Omental fat pad (tissue), 4 donors: ENCODE measurements around the gene ERMN. TPM values are rescaled to one million over a fixed set of nuclear protein-coding genes. Genes with fewer than 3 reads are reported as not detected.

ENCODE experiments used
- ATAC-seq: fragments of 150-250 bp; one replicate; pipeline ENCODE4 v1.9.1; 2016; ENCODE audit warnings: mild to moderate bottlenecking, moderate library complexity; ENCODE audit not compliant: low FRiP score
- DNase-seq: peaks from one replicate; pipeline ENCODE4 v3.0.0-alpha.2; 2019; ENCODE audit warnings: low spot score
- total RNA-seq, 4 donors: library from RNA; depleted of rRNA; stranded (reverse); fragments of >200 nt; gene quantifications; one replicate each; pipeline ENCODE4 v1.1.0, GENCODE V29; 2016
- TF ChIP-seq, protein P1 (sequence below), 3 donors: fragments of 450-650 bp; IDR thresholded peaks; one replicate each; pipeline ENCODE4 v1.5.1; 2016 to 2017; ENCODE audit warnings: antibody characterized with exemption in 3 of 3, mild to moderate bottlenecking in 3 of 3, moderate library complexity in 2 of 3

ERMN gene
- total RNA-seq, 4 donors from 2014 or later, result 0.50 to 1.8 (median 1.4) TPM

DNA sequence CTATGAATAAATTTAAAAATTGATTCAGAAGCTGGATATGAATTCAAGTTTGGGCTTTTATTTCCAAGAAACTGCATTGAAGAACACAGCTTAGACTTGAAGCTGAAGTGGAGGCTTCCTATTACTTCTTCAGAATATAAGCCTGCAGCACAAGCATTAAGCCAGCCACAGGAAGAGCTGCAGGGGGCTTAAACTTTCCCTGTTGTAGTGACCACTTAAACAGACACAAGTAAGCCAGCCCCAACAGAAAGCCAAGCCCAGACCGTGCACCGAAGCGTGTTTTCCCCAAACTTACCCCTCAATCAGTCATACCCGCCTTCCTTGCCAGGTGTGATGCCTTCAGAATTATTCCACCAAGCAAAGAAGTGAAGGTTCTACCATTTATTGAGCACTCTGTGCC, 28.7 kb downstream of the ERMN start:
- TF ChIP-seq, protein P1, sequence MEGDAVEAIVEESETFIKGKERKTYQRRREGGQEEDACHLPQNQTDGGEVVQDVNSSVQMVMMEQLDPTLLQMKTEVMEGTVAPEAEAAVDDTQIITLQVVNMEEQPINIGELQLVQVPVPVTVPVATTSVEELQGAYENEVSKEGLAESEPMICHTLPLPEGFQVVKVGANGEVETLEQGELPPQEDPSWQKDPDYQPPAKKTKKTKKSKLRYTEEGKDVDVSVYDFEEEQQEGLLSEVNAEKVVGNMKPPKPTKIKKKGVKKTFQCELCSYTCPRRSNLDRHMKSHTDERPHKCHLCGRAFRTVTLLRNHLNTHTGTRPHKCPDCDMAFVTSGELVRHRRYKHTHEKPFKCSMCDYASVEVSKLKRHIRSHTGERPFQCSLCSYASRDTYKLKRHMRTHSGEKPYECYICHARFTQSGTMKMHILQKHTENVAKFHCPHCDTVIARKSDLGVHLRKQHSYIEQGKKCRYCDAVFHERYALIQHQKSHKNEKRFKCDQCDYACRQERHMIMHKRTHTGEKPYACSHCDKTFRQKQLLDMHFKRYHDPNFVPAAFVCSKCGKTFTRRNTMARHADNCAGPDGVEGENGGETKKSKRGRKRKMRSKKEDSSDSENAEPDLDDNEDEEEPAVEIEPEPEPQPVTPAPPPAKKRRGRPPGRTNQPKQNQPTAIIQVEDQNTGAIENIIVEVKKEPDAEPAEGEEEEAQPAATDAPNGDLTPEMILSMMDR (IDR thresholded peaks at IDR 0.05), result no peak
- ATAC-seq (no peak), DNase-seq (no peak)

DNA sequence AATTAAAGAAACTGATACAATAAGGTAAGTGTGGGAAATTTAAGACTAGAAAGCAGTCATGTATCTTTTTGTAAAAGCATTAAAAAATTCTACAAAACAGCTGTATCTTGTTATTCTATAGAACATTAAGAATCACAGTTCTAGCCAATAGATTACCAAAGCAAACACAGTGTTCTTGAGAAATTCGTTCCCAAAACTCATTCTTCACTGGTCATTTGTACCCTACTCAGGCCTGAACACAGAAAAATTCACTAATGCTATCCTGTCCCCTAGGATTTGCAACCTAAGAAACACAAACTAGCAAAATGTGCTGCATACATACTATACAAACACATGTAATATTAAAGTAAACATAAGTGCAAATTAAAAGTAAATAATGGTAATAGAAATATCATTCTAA, 29.1 kb downstream of the ERMN start:
- DNase-seq (no peak), ATAC-seq (no peak)
- TF ChIP-seq, protein P1 (IDR thresholded peaks at IDR 0.05), result no peak

DNA sequence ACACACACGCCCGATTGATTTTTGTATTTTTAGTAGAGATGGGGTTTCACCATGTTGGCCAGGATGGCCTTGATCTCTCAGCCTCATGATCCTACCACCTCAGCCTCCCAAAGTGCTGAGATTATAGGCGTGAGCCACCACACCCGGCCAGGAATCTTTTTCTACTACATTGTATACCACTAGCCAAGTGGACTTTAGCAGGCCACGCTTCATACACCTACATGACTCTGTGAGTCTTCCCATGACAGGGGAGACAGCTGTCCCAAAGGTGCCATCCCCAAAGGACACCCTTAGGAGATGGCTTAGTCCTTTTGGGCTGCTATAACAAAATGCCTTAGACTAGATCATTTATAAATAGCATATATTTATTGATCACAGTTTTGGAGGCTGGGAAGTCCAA, 32.8 kb downstream of the ERMN start:
- ATAC-seq, result no peak
- TF ChIP-seq, protein P1 (IDR thresholded peaks at IDR 0.05), result no peak
- no peak for DNase-seq

DNA sequence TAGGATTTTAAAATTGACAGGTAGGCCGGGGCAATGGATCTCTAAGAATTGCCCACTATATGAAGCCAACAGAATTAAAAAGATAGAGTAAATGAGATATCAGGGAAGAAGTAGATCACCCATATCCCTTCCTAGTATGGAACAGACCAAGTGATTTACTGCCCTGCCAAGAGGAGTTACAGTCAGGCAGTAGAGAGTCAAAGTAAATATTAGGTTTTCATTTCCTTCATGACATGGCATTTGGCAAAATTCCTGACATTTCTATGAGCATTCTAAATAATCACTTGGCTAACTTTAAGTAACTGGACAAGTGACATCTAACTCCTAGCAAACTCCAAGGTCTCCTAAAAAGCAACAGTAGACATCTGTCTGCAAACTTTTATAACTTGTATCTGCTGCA, 34.6 kb downstream of the ERMN start:
- TF ChIP-seq, protein P1 (IDR thresholded peaks at IDR 0.05), result no peak
- ATAC-seq (no peak), DNase-seq (no peak)

DNA sequence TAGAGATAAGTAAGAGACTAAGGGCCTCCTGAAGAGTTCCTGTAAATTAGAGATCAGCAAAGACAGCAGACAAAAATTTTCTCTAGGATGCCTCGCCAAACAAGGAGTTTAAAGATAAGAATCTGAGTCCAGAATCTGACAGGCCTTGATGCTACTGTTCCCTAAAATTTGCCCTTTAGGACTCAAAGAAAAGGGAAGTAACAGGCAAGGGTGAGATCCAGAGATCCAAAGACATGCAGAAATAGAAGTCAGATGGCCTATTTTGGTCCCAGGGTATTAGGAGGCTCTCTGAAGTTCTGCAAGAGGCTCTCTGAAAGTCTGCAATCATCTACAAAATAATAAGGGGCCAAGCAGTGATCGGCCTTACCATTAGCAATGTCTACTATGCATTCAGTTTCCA, 35.1 kb downstream of the ERMN start:
- TF ChIP-seq, protein P1 (IDR thresholded peaks at IDR 0.05), result no peak
- DNase-seq, result no peak
- ATAC-seq, result no peak

DNA sequence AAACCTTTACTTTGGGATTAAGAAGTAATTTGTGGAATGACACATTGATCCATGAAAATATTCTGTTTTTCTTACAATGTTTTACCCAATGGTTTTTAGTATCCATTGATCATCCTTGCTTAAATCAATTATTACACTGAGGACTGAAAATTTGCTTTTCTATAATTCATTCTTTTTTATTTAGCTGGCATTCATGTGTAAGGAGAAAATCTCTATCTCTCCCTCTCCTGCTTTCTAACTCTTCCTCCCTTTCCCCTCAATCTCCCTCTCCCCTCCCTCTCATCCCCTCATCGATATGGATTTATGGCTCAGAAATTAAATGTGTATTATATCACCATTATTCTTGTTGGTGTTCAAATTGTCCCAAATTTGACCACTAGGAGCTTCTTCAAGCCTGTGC, 38.5 kb downstream of the ERMN start:
- ATAC-seq (no peak), DNase-seq (no peak)
- TF ChIP-seq, protein P1 (IDR thresholded peaks at IDR 0.05), result no peak

DNA sequence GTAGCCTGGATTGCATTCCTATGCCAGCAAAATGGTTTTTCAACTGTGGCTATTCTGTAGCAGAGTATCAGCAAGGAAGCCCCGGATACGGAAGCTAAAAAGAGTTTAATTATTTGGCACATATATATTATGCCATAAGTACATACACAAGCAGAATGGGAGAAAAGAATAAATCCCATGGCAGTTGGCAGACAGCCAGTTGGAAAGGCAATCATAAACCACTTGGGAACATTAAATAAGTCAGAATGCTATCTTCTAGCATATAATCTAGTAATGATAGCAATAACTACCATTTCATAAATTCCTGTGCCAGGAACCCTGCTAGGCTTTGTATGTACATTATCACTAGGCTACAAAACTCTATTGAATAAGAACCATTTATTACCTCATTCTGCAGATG, 42.2 kb downstream of the ERMN start:
- DNase-seq (no peak), ATAC-seq (no peak)
- TF ChIP-seq, protein P1 (IDR thresholded peaks at IDR 0.05), result no peak
